Right lobe of liver (tissue), 4 donors: Measurements from ENCODE around the gene ZNF862.
A peak's percentile ranks its signal among the peaks of the same experiment; 100 is the strongest.

Source experiments
- POLR2A ChIP-seq: fragments of 450-650 bp; IDR thresholded peaks from one replicate; pipeline ENCODE4 v1.6.1; 2017; ENCODE audit warnings: antibody characterized with exemption, mild to moderate bottlenecking
- TF ChIP-seq, protein P1 (sequence below), 4 donors: fragments of 200-600 bp in 3 of 4; fragments of 450-650 bp in 1 of 4; IDR thresholded peaks; one replicate each; pipeline versions ENCODE4 v1.5.1 to v1.8.0; 2016 to 2022; ENCODE audit warnings: antibody characterized with exemption in 4 of 4, mild to moderate bottlenecking in 2 of 4
- donor health status: DM: no; HTN: no; CAD: no.
- donor health status: DM: no; HTN: no; CAD: no.
- donor health status: DM: no; HTN: yes; CAD: no.

DNA sequence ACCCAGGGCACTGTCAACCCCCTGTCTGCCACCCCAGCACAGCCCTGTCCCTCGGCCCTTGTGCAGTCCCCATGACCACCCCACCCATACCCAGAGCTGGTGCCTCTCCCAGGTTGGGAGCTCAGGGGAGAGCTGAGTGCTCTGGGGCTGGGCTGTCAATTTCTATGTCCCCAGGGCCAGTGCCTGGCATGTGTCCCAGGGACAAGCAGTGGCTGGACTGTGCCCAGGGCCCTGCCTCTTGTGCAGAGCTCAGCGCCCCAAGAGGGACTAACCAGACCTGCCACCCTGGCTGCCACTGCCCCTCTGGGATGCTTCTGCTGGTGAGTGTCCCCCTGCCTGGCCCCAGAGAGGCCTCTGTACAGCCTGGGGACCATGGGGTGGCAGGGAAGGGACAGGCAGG lies 29.0 kb upstream of the ZNF862 start:
- TF ChIP-seq, protein P1, sequence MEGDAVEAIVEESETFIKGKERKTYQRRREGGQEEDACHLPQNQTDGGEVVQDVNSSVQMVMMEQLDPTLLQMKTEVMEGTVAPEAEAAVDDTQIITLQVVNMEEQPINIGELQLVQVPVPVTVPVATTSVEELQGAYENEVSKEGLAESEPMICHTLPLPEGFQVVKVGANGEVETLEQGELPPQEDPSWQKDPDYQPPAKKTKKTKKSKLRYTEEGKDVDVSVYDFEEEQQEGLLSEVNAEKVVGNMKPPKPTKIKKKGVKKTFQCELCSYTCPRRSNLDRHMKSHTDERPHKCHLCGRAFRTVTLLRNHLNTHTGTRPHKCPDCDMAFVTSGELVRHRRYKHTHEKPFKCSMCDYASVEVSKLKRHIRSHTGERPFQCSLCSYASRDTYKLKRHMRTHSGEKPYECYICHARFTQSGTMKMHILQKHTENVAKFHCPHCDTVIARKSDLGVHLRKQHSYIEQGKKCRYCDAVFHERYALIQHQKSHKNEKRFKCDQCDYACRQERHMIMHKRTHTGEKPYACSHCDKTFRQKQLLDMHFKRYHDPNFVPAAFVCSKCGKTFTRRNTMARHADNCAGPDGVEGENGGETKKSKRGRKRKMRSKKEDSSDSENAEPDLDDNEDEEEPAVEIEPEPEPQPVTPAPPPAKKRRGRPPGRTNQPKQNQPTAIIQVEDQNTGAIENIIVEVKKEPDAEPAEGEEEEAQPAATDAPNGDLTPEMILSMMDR (IDR thresholded peaks at IDR 0.05): peak in 2 of 4 donors; percentile 19 to 20
- TF ChIP-seq POLR2A: no peak
